Measurements from ENCODE around the gene JHY.

The JHY gene

DNA sequence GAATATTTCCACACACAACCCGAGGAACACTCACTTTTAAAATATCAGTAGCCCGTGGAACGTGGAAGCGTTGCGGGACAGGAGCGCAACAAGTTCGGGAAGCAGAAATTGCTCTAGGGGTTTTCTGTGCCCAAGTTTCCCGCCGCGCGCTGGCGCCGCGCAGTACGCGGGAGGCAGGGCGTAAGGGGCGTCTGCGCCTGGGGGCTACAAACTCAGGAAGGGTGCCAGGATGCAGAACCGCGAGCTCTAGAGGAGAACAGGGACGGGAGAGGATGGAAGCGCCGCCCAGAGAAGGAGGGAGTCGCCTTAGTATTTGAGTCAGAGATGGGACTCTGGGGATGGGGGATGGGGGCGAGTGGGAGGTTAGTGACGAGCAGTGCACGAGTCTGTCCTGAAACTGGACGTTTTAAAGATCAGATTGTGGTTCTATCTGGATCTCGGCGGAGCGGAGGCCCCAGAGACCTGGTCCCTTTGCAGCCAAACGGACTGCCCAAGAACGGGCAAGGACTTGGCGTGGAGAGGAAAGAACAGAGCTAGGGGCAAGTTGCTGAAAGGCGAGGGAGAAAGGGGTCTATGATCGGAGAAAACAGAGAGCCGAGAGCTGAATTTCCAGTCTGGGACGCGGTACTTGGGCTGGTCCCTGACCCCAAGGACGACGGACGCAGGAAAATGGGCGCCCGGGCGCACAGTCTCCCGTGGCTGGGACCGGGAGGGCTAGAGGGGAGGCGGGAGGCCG is 94.3 kb downstream of the JHY start:
- no peak for DNase-seq (ENCODE audit: low read depth)
- H3K4me3 ChIP-seq (ENCODE audit: low read depth, low read length), result no peak overlapping the region
- TF ChIP-seq, protein P1, sequence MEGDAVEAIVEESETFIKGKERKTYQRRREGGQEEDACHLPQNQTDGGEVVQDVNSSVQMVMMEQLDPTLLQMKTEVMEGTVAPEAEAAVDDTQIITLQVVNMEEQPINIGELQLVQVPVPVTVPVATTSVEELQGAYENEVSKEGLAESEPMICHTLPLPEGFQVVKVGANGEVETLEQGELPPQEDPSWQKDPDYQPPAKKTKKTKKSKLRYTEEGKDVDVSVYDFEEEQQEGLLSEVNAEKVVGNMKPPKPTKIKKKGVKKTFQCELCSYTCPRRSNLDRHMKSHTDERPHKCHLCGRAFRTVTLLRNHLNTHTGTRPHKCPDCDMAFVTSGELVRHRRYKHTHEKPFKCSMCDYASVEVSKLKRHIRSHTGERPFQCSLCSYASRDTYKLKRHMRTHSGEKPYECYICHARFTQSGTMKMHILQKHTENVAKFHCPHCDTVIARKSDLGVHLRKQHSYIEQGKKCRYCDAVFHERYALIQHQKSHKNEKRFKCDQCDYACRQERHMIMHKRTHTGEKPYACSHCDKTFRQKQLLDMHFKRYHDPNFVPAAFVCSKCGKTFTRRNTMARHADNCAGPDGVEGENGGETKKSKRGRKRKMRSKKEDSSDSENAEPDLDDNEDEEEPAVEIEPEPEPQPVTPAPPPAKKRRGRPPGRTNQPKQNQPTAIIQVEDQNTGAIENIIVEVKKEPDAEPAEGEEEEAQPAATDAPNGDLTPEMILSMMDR (IDR thresholded peaks at IDR 0.05; ENCODE audit: low read depth, low read length, missing control alignments), result no peak

DNA sequence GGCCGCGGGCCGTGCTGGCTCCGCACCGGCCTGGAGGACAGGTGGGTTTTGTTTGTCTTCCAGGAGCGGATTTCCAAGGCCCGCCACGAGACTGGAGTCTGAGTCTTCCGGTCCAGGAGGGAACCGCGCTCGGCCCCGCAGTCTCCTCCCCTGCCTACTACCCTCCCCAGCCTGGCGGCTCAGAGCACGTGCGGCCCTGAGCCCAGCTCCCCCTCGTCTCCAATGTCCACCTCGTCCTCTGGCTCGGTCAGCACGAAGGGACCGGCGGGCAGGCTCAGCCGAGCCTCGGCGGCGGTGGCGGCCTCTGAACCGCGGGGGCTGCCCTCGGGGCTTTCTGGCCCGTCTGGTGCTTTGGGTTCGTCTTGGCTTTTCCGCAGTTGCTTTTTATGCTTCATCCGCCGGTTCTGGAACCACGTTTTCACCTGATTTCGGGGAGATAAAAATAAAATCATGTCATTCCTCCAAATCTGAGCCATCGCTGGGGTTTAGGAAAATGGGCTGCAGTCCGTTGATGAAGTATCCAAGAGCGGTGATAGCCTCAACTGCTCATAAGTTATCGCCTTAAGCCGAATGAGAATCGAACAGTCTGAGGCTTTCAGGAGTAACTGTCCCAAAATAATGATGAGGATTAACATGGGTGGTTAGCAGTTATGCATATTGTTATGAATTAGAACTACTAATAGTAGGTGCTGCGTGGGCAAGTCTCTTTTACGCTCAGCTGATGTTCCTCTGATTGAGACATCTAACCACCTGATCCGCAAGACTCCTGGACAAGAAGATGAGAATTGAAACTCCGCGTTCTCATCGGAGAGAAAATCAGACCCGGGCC is 95.1 kb downstream of the JHY start:
- no peak overlapping the region for H3K4me3 ChIP-seq (ENCODE audit: low read depth, low read length)
- no peak for DNase-seq (ENCODE audit: low read depth)
- TF ChIP-seq, protein P1 (IDR thresholded peaks at IDR 0.05; ENCODE audit: low read depth, low read length, missing control alignments), result no peak

DNA sequence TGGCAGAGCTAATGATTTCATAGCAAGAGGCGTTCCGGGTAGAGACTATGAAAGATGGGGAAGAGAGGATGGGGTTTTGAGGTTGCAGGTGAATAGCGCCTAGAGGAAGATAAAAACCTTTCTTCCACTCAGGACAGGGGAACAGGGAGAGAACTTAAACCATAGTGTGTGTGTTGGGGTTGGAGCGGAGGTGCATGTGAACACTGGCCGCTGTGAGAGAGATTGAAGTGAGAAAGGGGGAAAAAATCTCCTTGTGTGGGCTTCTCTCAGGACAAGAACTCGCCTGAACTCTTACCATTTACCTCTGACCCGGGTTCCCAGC is 95.7 kb downstream of the JHY start:
- no peak for DNase-seq (ENCODE audit: low read depth)
- TF ChIP-seq, protein P1 (IDR thresholded peaks at IDR 0.05; ENCODE audit: low read depth, low read length, missing control alignments), result no peak
- no peak overlapping the region for H3K4me3 ChIP-seq (ENCODE audit: low read depth, low read length)

DNA sequence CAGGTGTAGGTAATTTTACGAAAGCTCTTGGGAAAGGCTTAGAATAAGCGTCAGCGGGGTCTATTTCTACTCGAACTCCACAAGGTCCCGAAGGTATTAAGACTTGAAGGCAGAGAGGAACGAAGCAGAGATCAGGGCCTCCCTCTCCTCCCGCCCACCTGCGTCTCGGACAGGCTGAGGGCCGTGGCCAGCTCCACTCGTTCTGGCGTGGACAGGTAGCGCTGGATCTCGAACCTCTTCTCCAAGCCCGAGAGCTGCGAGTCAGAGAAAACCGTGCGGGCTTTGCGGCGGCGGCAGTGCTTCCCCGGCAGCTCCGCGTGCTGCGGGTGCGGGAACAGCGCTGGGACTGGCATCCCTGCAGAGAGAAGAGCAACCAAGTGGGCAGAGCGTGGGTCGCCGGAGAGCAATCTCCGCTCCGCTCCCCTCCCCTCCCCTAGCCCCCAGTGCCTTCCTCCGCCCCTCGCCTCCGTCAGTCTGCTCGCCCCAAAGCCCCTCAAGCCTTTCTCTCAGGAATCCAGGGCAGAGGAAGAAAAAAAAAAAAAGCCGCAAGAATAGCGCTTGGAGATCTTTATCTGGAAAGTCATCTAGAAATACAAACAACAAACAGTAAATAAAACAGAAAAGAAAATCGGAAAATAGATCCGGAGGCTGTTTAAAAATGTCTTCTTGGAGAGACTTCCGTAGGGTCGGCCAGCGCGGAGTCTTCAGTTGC is 96.7 kb downstream of the JHY start:
- DNase-seq (ENCODE audit: low read depth), result no peak
- TF ChIP-seq, protein P1 (IDR thresholded peaks at IDR 0.05; ENCODE audit: low read depth, low read length, missing control alignments), result no peak
- H3K4me3 ChIP-seq (ENCODE audit: low read depth, low read length), result no peak overlapping the region

DNA sequence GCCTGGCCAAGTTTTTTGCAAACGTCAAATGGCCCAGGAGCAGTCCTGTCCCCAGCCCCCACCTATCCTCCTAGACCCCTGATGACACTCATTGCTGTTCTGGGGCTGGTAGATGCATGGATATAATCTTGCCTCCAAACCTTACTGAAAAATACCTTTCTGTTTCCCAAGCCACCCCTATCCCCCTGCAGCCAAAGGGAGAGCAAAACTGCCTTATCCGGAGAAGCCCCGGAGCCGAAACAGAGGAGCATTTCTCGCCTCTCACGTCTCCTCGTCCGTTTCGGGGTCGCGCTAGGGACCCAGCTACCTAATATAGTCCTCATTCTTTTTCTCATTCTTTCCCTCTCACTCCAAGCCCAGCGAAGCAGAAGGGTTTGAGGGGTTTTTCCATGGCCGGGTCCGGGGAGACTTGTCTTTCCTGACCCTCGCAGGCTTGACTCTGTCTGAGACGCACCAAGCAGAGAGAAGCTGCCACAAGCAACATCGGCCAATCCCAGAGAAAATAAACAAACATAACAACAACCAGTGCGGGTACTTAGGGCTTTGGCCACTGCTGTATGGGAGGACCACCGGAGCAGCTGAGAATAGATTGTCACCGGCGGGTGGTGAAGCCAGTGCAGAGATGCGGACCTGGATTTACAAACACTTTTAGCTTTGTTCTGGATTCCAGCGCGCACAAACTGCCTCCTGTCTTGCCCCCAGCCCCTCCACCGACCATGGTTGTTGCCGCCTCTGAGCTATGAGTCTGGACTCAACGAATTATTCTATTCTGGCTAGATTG is 97.4 kb downstream of the JHY start:
- no peak overlapping the region for H3K4me3 ChIP-seq (ENCODE audit: low read depth, low read length)
- TF ChIP-seq, protein P1 (IDR thresholded peaks at IDR 0.05; ENCODE audit: low read depth, low read length, missing control alignments), result no peak
- DNase-seq (ENCODE audit: low read depth), result no peak

DNA sequence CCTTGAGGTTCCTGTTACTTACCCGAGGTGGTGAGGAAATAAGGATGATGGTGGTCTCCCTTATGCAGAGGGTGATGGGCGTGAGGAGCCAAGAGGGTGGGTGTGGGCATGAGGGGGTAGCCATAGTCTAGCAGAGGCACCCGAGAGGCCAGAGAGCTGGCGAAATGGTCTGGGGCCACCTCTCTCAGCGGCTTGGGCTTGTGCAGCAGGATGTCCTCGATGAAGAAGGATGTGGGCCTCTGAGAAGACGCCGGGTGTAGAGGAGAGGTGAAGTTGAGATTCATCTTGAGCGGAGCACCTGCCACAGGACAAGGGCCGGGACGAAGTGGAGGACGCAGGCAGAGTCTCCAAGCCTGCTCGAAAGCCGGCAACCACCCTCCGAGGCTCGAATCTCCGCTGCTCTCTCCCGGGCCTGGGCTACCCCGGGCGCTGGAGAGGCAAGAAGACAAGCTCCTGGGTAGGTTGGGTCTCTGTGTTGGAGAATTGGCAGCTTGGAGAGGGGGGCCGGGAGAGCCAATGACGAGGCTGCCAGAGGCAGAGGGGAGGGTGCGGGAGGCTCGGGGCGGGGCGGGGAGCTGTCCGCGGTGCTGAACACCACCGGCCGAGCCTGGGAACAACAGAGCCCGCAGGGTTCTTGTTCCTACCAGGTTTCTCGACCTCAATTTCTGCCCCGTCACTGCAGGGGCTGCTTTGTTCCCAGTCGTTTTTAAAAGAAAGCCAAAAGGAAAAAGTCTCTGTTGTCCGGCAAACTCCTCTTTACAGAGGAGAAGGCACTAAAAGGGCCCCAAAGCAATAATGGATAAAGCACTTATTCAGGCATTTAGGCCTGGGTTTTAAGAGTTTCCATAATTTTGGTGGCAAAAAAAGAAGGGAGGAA is 99.1 kb downstream of the JHY start, which contains the start of gene BSX:
Gene BSX (minus strand): TSS at position 447 of the 877 bp plus-strand sequence. CDS start 163 bp downstream, at position 284.
- TF ChIP-seq, protein P1 (IDR thresholded peaks at IDR 0.05; ENCODE audit: low read depth, low read length, missing control alignments), result no peak
- no peak within 1 kb of the TSS for H3K4me3 ChIP-seq (ENCODE audit: low read depth, low read length)
- DNase-seq (ENCODE audit: low read depth), result no peak
